HAP-1 (cell line): ENCODE measurements around the gene DPEP3.

Source experiments
- DNase-seq, 2 experiments: peaks; one replicate each; pipeline ENCODE4 v3.0.0-alpha.2; 2016 to 2020; ENCODE audit warnings: low spot score in 2 of 2
- H3K27me3 ChIP-seq: fragments of 250-450 bp; sonication (Bioruptor Pico); 2 replicates; pipeline ENCODE4 v1.5.1; 2020; ENCODE audit warnings: low read depth, mild to moderate bottlenecking, moderate library complexity
- H3K36me3 ChIP-seq: fragments of 250-450 bp; sonication (Bioruptor Pico); replicated peaks from 2 replicates; pipeline ENCODE4 v1.5.1; 2020; ENCODE audit warnings: mild to moderate bottlenecking
- H3K4me1 ChIP-seq: fragments of 250-450 bp; sonication (Bioruptor Pico); 2 replicates; pipeline ENCODE4 v1.5.1; 2020; ENCODE audit warnings: mild to moderate bottlenecking
- H3K4me3 ChIP-seq: fragments of 250-450 bp; sonication (Bioruptor Pico); 2 replicates; pipeline ENCODE4 v1.5.1; 2020; ENCODE audit warnings: mild to moderate bottlenecking, moderate library complexity
- H3K9me3 ChIP-seq: fragments of 250-450 bp; sonication (Bioruptor Pico); 2 replicates; pipeline ENCODE4 v1.5.1; 2020; ENCODE audit warnings: mild to moderate bottlenecking, moderate library complexity
- in situ Hi-C: fragments of 300-500 bp; cut with MboI; formaldehyde crosslinking; loops from 3 replicates; pipeline ENCODE4 v1.14.3; 2020; ENCODE audit warnings: low sequenced_read_pairs, inconsistent platforms, mixed read lengths

The DPEP3 gene

GRCh38 chr16:67931712-67932461 lies 48.4 kb downstream of the DPEP3 start, which contains the start of gene CTRL:
Gene CTRL, minus strand, starts transcription at chr16:67931862. Its CDS starts 10 bp downstream, at chr16:67931852.
- no peak for DNase-seq
- Histone ChIP-seq H3K36me3 (peaks cover 24% of the 10 kb centered on the region), H3K27me3 (no peaks in the 10 kb centered on the region), H3K9me3 (no peaks in the 10 kb centered on the region), H3K4me3 (no peak within 1 kb of the TSS), H3K4me1 (peaks cover 9% of the 10 kb centered on the region)
- in situ Hi-C loops, result no loop called here

DNA sequence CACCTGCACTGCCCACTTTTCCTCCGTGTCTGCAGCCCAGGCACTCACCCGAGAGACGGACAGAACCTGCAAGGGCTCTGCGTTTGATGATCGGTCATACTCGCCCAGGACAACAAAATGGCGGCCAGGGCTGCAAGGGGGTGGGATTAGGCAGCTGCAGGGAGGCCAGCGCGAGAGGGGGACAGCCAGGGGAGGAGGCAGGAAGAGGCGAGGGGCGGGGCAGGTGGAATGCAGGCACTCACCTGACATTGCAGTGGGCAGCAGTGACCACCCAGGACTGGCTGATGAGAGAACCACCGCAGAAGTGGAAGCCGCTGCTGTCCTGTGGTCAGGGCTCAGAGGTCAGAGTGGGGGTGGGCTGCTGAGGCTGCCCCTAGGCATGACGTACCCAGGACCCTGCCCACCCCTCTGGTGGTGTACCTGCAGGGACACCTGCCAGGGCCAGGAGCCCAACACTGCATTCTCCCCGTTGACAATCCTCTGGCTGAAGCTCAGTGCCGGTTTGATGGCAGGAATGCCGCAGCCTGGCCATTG lies 49.6 kb downstream of the DPEP3 start:
- Histone ChIP-seq H3K4me3 (no peak overlapping the region), H3K4me1 (peaks cover 9% of the 10 kb centered on the region), H3K9me3 (no peaks in the 10 kb centered on the region), H3K27me3 (no peaks in the 10 kb centered on the region), H3K36me3 (peaks cover 24% of the 10 kb centered on the region)
- in situ Hi-C loops, result no loop called here
- no peak for DNase-seq

- no peak for DNase-seq
- in situ Hi-C loops, result no loop called here
- H3K36me3 ChIP-seq, result peaks cover 24% of the 10 kb centered on the region
- peaks cover 9% of the 10 kb centered on the region for H3K4me1 ChIP-seq
- H3K9me3 ChIP-seq, result no peaks in the 10 kb centered on the region
- no peak overlapping the region for H3K4me3 ChIP-seq
- H3K27me3 ChIP-seq, result no peaks in the 10 kb centered on the region
These were observed 50.1 kb downstream of the DPEP3 start for GRCh38 chr16:67930191-67930590.

GRCh38 chr16:67928561-67929364 lies 51.5 kb downstream of the DPEP3 start:
- Histone ChIP-seq H3K4me1 (no peaks in the 10 kb centered on the region), H3K27me3 (no peaks in the 10 kb centered on the region), H3K36me3 (peaks cover 23% of the 10 kb centered on the region), H3K4me3 (no peak overlapping the region), H3K9me3 (no peaks in the 10 kb centered on the region)
- DNase-seq, result peak; percentile 66 to 85
- in situ Hi-C loops, result loop anchor here (5.0 kb wide), 1 partner anchor 261 kb away; the partner anchor contains the start of genes C16orf86 and ENKD1

GRCh38 chr16:67928147-67928546 lies 52.2 kb downstream of the DPEP3 start:
- Histone ChIP-seq H3K36me3 (peaks cover 26% of the 10 kb centered on the region), H3K4me3 (no peak overlapping the region), H3K4me1 (no peaks in the 10 kb centered on the region), H3K9me3 (no peaks in the 10 kb centered on the region), H3K27me3 (no peaks in the 10 kb centered on the region)
- in situ Hi-C loops, result loop anchor here (5.0 kb wide), 1 partner anchor 261 kb away; the partner anchor contains the start of genes C16orf86 and ENKD1
- no peak for DNase-seq

DNA sequence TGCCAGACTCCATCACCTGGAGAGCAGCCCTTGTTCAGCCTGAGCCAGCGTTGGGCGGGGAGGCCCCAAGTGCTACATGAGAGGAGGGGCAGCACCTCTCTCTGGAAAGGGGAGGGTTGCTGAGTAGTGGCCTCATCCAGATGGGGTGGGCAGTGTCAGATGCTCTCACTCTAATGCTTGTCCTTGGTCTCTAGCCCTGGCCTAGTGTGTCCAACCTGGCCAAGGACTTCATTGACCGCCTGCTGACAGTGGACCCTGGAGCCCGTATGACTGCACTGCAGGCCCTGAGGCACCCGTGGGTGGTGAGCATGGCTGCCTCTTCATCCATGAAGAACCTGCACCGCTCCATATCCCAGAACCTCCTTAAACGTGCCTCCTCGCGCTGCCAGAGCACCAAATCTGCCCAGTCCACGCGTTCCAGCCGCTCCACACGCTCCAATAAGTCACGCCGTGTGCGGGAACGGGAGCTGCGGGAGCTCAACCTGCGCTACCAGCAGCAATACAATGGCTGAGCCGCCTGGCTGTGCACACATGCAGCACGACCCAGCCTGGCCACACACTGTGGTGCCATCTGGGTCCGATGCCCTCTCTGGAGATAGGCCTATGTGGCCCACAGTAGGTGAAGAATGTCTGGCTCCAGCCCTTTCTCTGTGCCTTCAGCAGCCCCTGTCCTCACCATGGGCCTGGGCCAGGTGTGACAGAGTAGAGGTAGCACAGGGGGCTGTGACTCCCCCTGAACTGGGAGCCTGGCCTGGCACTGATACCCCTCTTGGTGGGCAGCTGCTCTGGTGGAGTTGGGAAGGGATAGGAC lies 53.0 kb downstream of the DPEP3 start:
- in situ Hi-C loops, result loop anchor here (5.0 kb wide), 1 partner anchor 260 kb away; the partner anchor contains the start of genes C16orf86 and ENKD1
- H3K36me3 ChIP-seq, result peaks cover 25% of the 10 kb centered on the region

GRCh38 chr16:67926181-67926750 lies 54.0 kb downstream of the DPEP3 start:
- Histone ChIP-seq H3K36me3 (peaks cover 25% of the 10 kb centered on the region), H3K4me3 (no peak overlapping the region), H3K9me3 (no peaks in the 10 kb centered on the region), H3K27me3 (no peaks in the 10 kb centered on the region), H3K4me1 (no peaks in the 10 kb centered on the region)
- DNase-seq, result no peak
- in situ Hi-C loops, result loop anchor here (5.0 kb wide), 1 partner anchor 259 kb away; the partner anchor contains the start of genes C16orf86 and ENKD1

More for the DNA sequence above, 53.0 kb downstream of the DPEP3 start:
- DNase-seq, result no peak
- no peaks in the 10 kb centered on the region for H3K9me3 ChIP-seq
- no peaks in the 10 kb centered on the region for H3K4me1 ChIP-seq
- H3K4me3 ChIP-seq, result no peak overlapping the region
- H3K27me3 ChIP-seq, result no peaks in the 10 kb centered on the region
